Activated naive CD8-positive, alpha-beta T cell (primary cell): ENCODE data around the gene RNF4.
"Not testable (repeated sequence)": the region's sequence is repeated elsewhere in the genome, so short reads cannot be mapped to it uniquely, and the experiment has no call there.

ENCODE experiments used
- H3K27ac Mint-ChIP-seq: one replicate; pipeline ENCODE4 v1.8.0; 2021; ENCODE audit warnings: mixed read lengths
- H3K27me3 Mint-ChIP-seq: one replicate; pipeline ENCODE4 v1.8.0; 2021; ENCODE audit warnings: mixed read lengths
- H3K36me3 Mint-ChIP-seq: one replicate; pipeline ENCODE4 v1.8.0; 2021; ENCODE audit warnings: mixed read lengths
- H3K4me1 Mint-ChIP-seq: one replicate; pipeline ENCODE4 v1.8.0; 2021; ENCODE audit warnings: low read depth, mixed read lengths
- H3K4me3 Mint-ChIP-seq: one replicate; pipeline ENCODE4 v1.8.0; 2021; ENCODE audit warnings: mild to moderate bottlenecking, mixed read lengths
- H3K9me3 Mint-ChIP-seq: one replicate; pipeline ENCODE4 v1.8.0; 2021; ENCODE audit warnings: low read depth, mixed read lengths

The RNF4 gene, protein sequence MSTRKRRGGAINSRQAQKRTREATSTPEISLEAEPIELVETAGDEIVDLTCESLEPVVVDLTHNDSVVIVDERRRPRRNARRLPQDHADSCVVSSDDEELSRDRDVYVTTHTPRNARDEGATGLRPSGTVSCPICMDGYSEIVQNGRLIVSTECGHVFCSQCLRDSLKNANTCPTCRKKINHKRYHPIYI

DNA sequence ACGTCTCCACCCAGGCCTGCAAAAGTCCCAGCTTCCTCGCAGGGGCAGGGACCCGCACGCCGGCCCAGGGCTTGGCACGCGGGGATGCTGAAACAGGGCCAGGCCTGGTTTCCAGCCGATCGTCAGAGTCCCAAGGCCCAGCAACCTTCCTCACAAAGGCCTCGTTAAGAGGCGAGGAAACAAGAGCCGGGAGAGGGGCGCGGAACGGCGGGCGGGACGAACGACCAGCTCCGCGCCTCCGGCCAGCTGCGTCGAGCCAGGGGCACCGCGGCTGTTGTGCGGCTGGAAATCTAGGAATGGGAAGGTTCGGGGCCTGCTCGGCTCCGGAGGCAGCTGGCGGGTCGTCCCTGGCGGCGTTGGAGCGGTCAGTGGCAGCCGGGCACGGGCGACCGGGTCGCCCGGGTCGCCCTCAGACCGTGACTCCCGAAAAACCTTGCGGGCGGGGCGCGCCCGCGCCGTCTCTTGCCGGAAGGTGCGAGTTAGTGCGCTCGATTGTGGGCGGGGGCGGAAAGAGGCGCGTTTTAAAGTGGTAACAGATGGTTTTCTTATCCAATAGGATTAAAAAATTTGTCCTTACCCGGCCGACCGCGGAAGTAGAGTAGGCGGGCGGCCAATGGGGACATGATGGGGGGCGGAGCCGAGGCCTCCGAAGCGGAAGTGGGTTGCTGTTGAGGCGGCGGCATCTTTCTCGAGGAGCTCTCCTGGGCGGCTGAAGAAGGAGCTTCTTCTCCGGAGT lies at the start of gene RNF4:
RNF4 (plus strand) TSS at position 651 of the 736 bp plus-strand sequence. CDS start 21,388 bp downstream, outside the sequence.
- no peaks in the 10 kb centered on the region for H3K27me3 Mint-ChIP-seq
- H3K4me3 Mint-ChIP-seq, result peak within 1 kb of the TSS; percentile 97
- peak within 1 kb of the TSS; percentile 96 for H3K27ac Mint-ChIP-seq
- peaks cover 7% of the 10 kb centered on the region for H3K36me3 Mint-ChIP-seq
- H3K9me3 Mint-ChIP-seq, result no peaks in the 10 kb centered on the region
- H3K4me1 Mint-ChIP-seq, result peaks cover 44% of the 10 kb centered on the region

DNA sequence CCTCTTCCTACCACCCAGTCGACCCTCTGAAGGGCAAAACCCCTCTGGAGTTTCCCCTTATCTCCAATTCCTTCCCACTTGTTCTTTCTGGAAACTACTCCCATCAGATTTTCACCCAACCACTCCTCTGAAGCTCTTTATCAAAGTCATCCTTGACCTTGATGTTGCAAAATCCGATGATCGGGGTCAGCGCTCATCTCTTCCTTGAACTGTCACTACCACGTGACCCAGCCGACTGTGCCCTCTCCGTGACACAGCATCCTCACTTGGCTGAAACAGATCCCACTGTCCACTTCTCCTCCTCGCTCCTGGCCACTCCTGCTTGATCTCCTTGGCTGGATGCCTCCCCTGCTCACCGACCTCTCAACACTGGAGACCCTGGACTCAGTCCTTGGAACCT lies 49.1 kb upstream of the RNF4 start:
- Mint-ChIP-seq H3K36me3 (no peaks in the 10 kb centered on the region), H3K9me3 (no peaks in the 10 kb centered on the region), H3K4me1 (peaks cover 29% of the 10 kb centered on the region), H3K4me3 (peak overlapping the region; percentile 95), H3K27ac (no peak overlapping the region), H3K27me3 (peaks cover 16% of the 10 kb centered on the region)

DNA sequence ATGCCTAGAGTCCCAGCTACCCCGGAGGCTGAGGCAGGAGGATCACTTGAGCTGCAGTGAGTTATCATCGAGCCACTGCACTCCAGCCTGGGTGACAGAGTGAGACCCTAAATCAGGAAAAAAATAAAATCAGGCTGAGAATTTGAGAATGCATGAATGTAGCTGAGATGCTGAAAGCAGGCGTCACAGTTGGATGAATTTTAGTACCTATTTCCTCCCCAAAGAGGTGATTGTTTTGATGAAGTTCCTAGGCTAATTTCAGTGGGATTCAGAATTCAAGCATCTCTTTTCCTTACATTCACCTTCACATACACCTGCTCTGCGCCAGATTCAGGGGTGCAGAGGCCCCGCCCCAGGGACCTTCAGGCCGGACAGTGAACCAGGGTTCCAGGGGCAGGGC lies 47.0 kb upstream of the RNF4 start:
- H3K9me3 Mint-ChIP-seq, result no peaks in the 10 kb centered on the region
- peaks cover 17% of the 10 kb centered on the region for H3K4me1 Mint-ChIP-seq
- H3K4me3 Mint-ChIP-seq, result no peak overlapping the region
- no peak overlapping the region for H3K27ac Mint-ChIP-seq
- H3K36me3 Mint-ChIP-seq, result no peaks in the 10 kb centered on the region
- H3K27me3 Mint-ChIP-seq, result peaks cover 15% of the 10 kb centered on the region

GRCh38 chr4:2423066-2423465 lies 45.8 kb upstream of the RNF4 start:
- no peak overlapping the region for H3K27ac Mint-ChIP-seq
- H3K27me3 Mint-ChIP-seq, result peaks cover 15% of the 10 kb centered on the region
- H3K4me3 Mint-ChIP-seq, result no peak overlapping the region
- no peaks in the 10 kb centered on the region for H3K9me3 Mint-ChIP-seq
- peaks cover 13% of the 10 kb centered on the region for H3K4me1 Mint-ChIP-seq
- H3K36me3 Mint-ChIP-seq, result no peaks in the 10 kb centered on the region

- Mint-ChIP-seq H3K27me3 (peaks cover 15% of the 10 kb centered on the region), H3K27ac (no peak overlapping the region), H3K36me3 (no peaks in the 10 kb centered on the region), H3K4me1 (peaks cover 13% of the 10 kb centered on the region), H3K4me3 (no peak overlapping the region), H3K9me3 (no peaks in the 10 kb centered on the region)
Observed at GRCh38 chr4:2423695-2424094, 45.2 kb upstream of the RNF4 start.

GRCh38 chr4:2424581-2424980 lies 44.3 kb upstream of the RNF4 start:
- H3K9me3 Mint-ChIP-seq, result no peaks in the 10 kb centered on the region
- H3K27ac Mint-ChIP-seq, result no peak overlapping the region
- H3K4me3 Mint-ChIP-seq, result no peak overlapping the region
- no peaks in the 10 kb centered on the region for H3K36me3 Mint-ChIP-seq
- H3K27me3 Mint-ChIP-seq, result peaks cover 15% of the 10 kb centered on the region
- H3K4me1 Mint-ChIP-seq, result peaks cover 7% of the 10 kb centered on the region

DNA sequence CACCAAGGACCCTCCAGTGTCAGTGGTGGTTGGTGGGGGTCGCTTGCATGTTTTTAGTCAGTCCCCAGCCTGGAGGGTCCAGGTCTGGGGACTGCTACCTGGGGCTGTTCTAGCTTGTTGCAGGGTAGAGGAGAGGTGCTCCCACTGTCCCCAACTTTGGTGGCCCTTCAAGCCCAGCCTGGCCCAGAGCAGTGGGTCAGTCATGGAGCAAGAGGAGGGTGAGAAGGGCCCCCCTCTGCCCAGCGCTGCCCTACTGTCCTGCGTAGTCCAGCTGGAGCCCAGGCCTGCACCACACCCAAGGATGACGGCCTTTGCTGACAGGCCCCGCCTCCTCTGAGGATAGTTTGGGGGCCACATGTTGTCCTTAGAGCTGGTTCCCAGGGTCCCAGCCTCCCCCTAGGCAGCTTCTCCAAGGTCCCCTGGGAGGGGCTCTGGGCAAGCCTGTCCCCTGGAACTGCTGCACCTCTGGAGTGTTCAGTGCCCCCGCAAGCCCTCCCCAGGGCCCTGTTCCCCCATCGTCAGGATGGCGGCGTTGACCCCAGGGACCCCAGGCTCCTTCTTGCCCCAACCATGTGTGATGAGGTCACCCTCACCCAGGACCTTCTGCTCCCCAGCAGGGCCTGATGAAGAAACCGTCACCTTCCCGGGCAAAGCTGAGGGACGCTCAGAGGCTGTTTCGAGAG lies 43.4 kb upstream of the RNF4 start:
- Mint-ChIP-seq H3K27ac (no peak overlapping the region), H3K27me3 (peaks cover 10% of the 10 kb centered on the region), H3K4me3 (no peak overlapping the region), H3K9me3 (no peaks in the 10 kb centered on the region), H3K4me1 (no peaks in the 10 kb centered on the region), H3K36me3 (no peaks in the 10 kb centered on the region)

GRCh38 chr4:2426069-2426397 lies 42.9 kb upstream of the RNF4 start:
- Mint-ChIP-seq H3K4me1 (no peaks in the 10 kb centered on the region), H3K4me3 (no peak overlapping the region), H3K27ac (no peak overlapping the region), H3K27me3 (peaks cover 6% of the 10 kb centered on the region), H3K9me3 (no peaks in the 10 kb centered on the region), H3K36me3 (no peaks in the 10 kb centered on the region)

DNA sequence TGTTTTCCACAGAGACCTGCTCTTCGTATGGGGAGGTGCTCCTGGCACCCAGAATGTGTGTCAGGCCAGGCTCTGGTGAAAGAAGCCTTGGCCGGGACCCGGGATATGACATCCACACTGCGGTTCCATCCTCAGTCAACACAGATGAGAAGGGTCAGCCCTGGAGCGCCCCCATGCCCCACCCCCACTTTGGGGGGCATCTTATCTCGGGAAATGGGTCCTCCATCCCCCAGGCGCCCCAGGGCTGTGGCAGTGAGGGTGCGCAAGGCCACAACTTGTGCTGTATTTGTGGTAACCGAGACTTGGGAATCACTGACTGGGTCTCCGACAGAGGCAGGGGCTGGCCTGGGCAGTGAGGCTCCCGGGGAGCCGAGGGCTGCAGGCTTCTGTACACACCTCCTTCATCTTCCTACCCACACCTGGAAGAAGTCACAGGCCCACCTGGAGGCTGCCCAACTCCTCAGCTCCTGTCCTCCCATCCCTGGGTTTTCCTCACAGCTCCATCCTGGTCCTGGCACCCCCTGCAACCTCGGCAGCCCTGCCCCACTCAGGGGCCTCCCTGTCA lies 42.1 kb upstream of the RNF4 start:
- Mint-ChIP-seq H3K36me3 (no peaks in the 10 kb centered on the region), H3K4me1 (no peaks in the 10 kb centered on the region), H3K4me3 (no peak overlapping the region), H3K27ac (no peak overlapping the region), H3K9me3 (no peaks in the 10 kb centered on the region), H3K27me3 (peaks cover 6% of the 10 kb centered on the region)

- Mint-ChIP-seq H3K27me3 (peaks cover 6% of the 10 kb centered on the region), H3K4me3 (no peak overlapping the region), H3K27ac (no peak overlapping the region), H3K4me1 (no peaks in the 10 kb centered on the region), H3K9me3 (no peaks in the 10 kb centered on the region), H3K36me3 (no peaks in the 10 kb centered on the region)
Observed at GRCh38 chr4:2427383-2428334, 41.2 kb upstream of the RNF4 start.

DNA sequence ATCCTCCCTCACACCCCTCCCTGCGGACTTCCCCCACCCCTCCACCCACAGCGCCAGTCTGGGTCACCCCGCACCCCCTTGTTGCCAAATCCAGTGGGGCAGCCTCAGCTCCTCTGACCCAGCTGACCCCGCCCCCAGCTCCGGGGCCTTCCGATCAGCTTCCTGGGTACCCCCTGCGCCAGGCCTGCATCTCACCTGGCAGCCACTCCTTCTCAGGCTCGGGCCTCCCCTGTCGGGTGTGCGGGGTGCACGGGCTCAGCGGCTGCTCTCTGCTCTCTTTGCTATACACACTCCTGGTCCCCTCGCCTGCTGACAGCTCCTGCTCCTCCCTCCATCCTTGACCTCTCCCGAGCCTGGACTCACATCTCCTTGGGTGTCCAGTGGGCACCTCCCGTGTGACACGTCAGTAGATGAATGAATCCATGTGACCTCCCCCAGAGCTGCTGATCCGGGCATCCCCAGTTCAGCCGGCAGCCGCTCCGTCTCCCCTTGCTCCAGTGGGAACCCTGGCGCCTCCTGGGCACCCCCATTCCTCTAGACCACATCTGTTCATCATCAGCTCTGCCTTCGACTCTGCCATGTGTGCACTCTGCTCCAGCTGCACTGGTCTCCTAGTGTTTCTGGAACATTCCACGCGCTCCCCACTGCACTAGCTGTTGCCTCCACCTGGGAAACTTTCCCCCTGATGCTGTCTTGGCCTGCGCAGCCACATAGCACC lies 40.3 kb upstream of the RNF4 start:
- no peaks in the 10 kb centered on the region for H3K9me3 Mint-ChIP-seq
- no peaks in the 10 kb centered on the region for H3K4me1 Mint-ChIP-seq
- no peak overlapping the region for H3K27ac Mint-ChIP-seq
- H3K4me3 Mint-ChIP-seq, result no peak overlapping the region
- no peaks in the 10 kb centered on the region for H3K36me3 Mint-ChIP-seq
- peaks cover 6% of the 10 kb centered on the region for H3K27me3 Mint-ChIP-seq

- H3K36me3 Mint-ChIP-seq, result not testable (repeated sequence)
Observed at GRCh38 chr4:2429945-2430757, 38.8 kb upstream of the RNF4 start.

DNA sequence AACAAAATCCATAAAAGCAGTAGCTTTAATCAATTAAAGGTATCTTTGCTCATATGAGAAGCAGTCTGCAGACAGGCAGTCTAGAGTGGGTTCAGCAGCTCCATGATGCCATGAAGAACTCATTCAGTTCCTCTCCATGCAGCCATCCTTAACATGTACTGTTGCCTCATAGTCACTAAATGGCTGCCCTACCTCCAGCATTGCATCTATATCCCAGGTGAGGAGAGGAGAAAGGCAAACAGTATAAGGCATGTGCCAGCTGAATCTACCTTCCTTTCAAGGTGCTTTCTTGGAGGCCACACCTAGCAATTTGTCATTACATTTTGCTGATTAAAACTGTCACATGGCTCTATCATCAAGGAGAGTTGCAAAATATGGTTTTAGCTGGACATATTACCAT lies 36.9 kb upstream of the RNF4 start:
- Mint-ChIP-seq H3K4me3 (no peak overlapping the region), H3K27ac (no peak overlapping the region), H3K27me3 (no peaks in the 10 kb centered on the region), H3K36me3 (no peaks in the 10 kb centered on the region), H3K9me3 (no peaks in the 10 kb centered on the region), H3K4me1 (no peaks in the 10 kb centered on the region)

More at GRCh38 chr4:2429945-2430757, 38.8 kb upstream of the RNF4 start:
- not testable (repeated sequence) for H3K27ac Mint-ChIP-seq, H3K27me3 Mint-ChIP-seq, H3K4me3 Mint-ChIP-seq, H3K4me1 Mint-ChIP-seq, H3K9me3 Mint-ChIP-seq
